ENCODE measurements around the gene ADAM33. TPM values are rescaled to one million over a fixed set of nuclear protein-coding genes. Genes with fewer than 3 reads are reported as not detected.

Gene ADAM33
- total RNA-seq, 1 experiment from 2014 or later: 4.9 TPM

GRCh38 chr20:3647473-3647872 lies 34.3 kb downstream of the ADAM33 start:
- DNase-seq: no peak
- Histone ChIP-seq H3K36me3 (no peaks in the 10 kb centered on the region), H3K4me3 (no peak overlapping the region), H3K27me3 (no peaks in the 10 kb centered on the region), H3K9me3 (no peaks in the 10 kb centered on the region)

- DNase-seq: no peak
- Histone ChIP-seq H3K9me3 (no peaks in the 10 kb centered on the region), H3K4me3 (no peak overlapping the region), H3K27me3 (no peaks in the 10 kb centered on the region), H3K36me3 (no peaks in the 10 kb centered on the region)
Observed at GRCh38 chr20:3646651-3647050, 35.2 kb downstream of the ADAM33 start.

- no peaks in the 10 kb centered on the region for H3K36me3 ChIP-seq
- DNase-seq: no peak
- H3K4me3 ChIP-seq: no peak overlapping the region
- H3K27me3 ChIP-seq: no peaks in the 10 kb centered on the region
- no peaks in the 10 kb centered on the region for H3K9me3 ChIP-seq
Observed at GRCh38 chr20:3646067-3646440, 35.8 kb downstream of the ADAM33 start.

- no peaks in the 10 kb centered on the region for H3K36me3 ChIP-seq
- no peak overlapping the region for H3K4me3 ChIP-seq
- no peaks in the 10 kb centered on the region for H3K9me3 ChIP-seq
- no peaks in the 10 kb centered on the region for H3K27me3 ChIP-seq
- DNase-seq: no peak
Observed at GRCh38 chr20:3645309-3646066, 36.3 kb downstream of the ADAM33 start.

- H3K9me3 ChIP-seq: no peaks in the 10 kb centered on the region
- no peaks in the 10 kb centered on the region for H3K36me3 ChIP-seq
- H3K4me3 ChIP-seq: no peak overlapping the region
- DNase-seq: no peak
- H3K27me3 ChIP-seq: no peaks in the 10 kb centered on the region
Observed at GRCh38 chr20:3640259-3640658, 41.6 kb downstream of the ADAM33 start.

- Histone ChIP-seq H3K9me3 (no peaks in the 10 kb centered on the region), H3K36me3 (no peaks in the 10 kb centered on the region), H3K4me3 (no peak overlapping the region), H3K27me3 (no peaks in the 10 kb centered on the region)
- DNase-seq: no peak
Observed at GRCh38 chr20:3635346-3635745, 46.5 kb downstream of the ADAM33 start.

GRCh38 chr20:3633913-3634478 lies 47.8 kb downstream of the ADAM33 start:
- Histone ChIP-seq H3K27me3 (no peaks in the 10 kb centered on the region), H3K9me3 (no peaks in the 10 kb centered on the region), H3K4me3 (no peak overlapping the region), H3K36me3 (no peaks in the 10 kb centered on the region)
- no peak for DNase-seq

- no peaks in the 10 kb centered on the region for H3K9me3 ChIP-seq
- H3K27me3 ChIP-seq: no peaks in the 10 kb centered on the region
- H3K4me3 ChIP-seq: no peak overlapping the region
- H3K36me3 ChIP-seq: no peaks in the 10 kb centered on the region
- DNase-seq: no peak
Observed at GRCh38 chr20:3632311-3633004, 49.4 kb downstream of the ADAM33 start.

GRCh38 chr20:3631534-3631933 lies 50.3 kb downstream of the ADAM33 start:
- Histone ChIP-seq H3K27me3 (no peaks in the 10 kb centered on the region), H3K4me3 (no peak overlapping the region), H3K9me3 (no peaks in the 10 kb centered on the region), H3K36me3 (no peaks in the 10 kb centered on the region)
- DNase-seq: no peak

GRCh38 chr20:3630429-3630828 lies 51.4 kb downstream of the ADAM33 start:
- Histone ChIP-seq H3K4me3 (no peak overlapping the region), H3K36me3 (no peaks in the 10 kb centered on the region), H3K27me3 (no peaks in the 10 kb centered on the region), H3K9me3 (no peaks in the 10 kb centered on the region)
- DNase-seq: no peak

GRCh38 chr20:3629893-3630292 lies 51.9 kb downstream of the ADAM33 start:
- Histone ChIP-seq H3K4me3 (no peak overlapping the region), H3K9me3 (no peaks in the 10 kb centered on the region), H3K27me3 (no peaks in the 10 kb centered on the region), H3K36me3 (no peaks in the 10 kb centered on the region)
- DNase-seq: no peak

GRCh38 chr20:3628502-3629314 lies 53.1 kb downstream of the ADAM33 start:
- Histone ChIP-seq H3K27me3 (no peaks in the 10 kb centered on the region), H3K9me3 (no peaks in the 10 kb centered on the region), H3K36me3 (no peaks in the 10 kb centered on the region), H3K4me3 (no peak overlapping the region)
- DNase-seq: no peak

GRCh38 chr20:3627476-3627875 lies 54.3 kb downstream of the ADAM33 start:
- no peak for DNase-seq
- no peaks in the 10 kb centered on the region for H3K27me3 ChIP-seq
- H3K36me3 ChIP-seq: no peaks in the 10 kb centered on the region
- no peak overlapping the region for H3K4me3 ChIP-seq
- no peaks in the 10 kb centered on the region for H3K9me3 ChIP-seq

GRCh38 chr20:3622406-3622805 lies 59.4 kb downstream of the ADAM33 start:
- Histone ChIP-seq H3K27me3 (no peaks in the 10 kb centered on the region), H3K9me3 (no peaks in the 10 kb centered on the region), H3K36me3 (no peaks in the 10 kb centered on the region), H3K4me3 (no peak overlapping the region)
- no peak for DNase-seq

- no peak for DNase-seq
- H3K4me3 ChIP-seq: no peak overlapping the region
- H3K36me3 ChIP-seq: no peaks in the 10 kb centered on the region
- H3K9me3 ChIP-seq: no peaks in the 10 kb centered on the region
- H3K27me3 ChIP-seq: no peaks in the 10 kb centered on the region
Observed at GRCh38 chr20:3621111-3621510, 60.7 kb downstream of the ADAM33 start.
